GM23338 (cell line): Measurements from ENCODE around the gene MRO.
A peak's percentile ranks its signal among the peaks of the same experiment; 100 is the strongest.

Source experiments
- CREB1 ChIP-seq: fragments of 250-450 bp; sonication (Bioruptor Pico); IDR thresholded peaks from 2 replicates; pipeline ENCODE4 v1.5.0; 2020; ENCODE audit warnings: low read depth, mild to moderate bottlenecking, moderate library complexity
- EZH2 ChIP-seq: fragments of 200-600 bp; sonication (generic); IDR thresholded peaks from one replicate; pipeline ENCODE4 v1.8.0; 2017; ENCODE audit warnings: antibody characterized with exemption, mild to moderate bottlenecking, low read depth; ENCODE audit not compliant: unreplicated experiment
- EZH2phosphoT487 ChIP-seq: fragments of 200-600 bp; sonication (generic); IDR thresholded peaks from one replicate; pipeline ENCODE4 v1.8.1; 2018; ENCODE audit warnings: antibody characterized with exemption; ENCODE audit not compliant: unreplicated experiment
- NANOG ChIP-seq: IDR thresholded peaks from 2 replicates; pipeline ENCODE4 v1.6.1; 2016; ENCODE audit warnings: antibody characterized with exemption, borderline replicate concordance
- POLR2AphosphoS5 ChIP-seq: IDR thresholded peaks from 2 replicates; pipeline ENCODE4 v1.6.1; 2016; ENCODE audit warnings: antibody characterized with exemption, low read depth
- STAT1 ChIP-seq: IDR thresholded peaks from one replicate; pipeline ENCODE4 v1.6.1; 2016; ENCODE audit warnings: antibody characterized with exemption; ENCODE audit not compliant: unreplicated experiment
- ZNF114 ChIP-seq: fragments of 250-450 bp; sonication (Bioruptor Pico); IDR thresholded peaks from 2 replicates; pipeline ENCODE4 v1.5.0; 2020; ENCODE audit warnings: mild to moderate bottlenecking, moderate library complexity
- ZNF331 ChIP-seq: fragments of 250-450 bp; sonication (Bioruptor Pico); IDR thresholded peaks from 2 replicates; pipeline ENCODE4 v1.5.0; 2020; ENCODE audit warnings: low read depth, mild to moderate bottlenecking, moderate library complexity
- TF ChIP-seq, protein P1 (sequence below), 2 experiments: fragments of 200-600 bp in 1 of 2; sonication (generic) in 1 of 2; conservative IDR thresholded peaks; 2 replicates each; pipeline versions ENCODE4 v1.5.1 to v1.6.1; 2016 to 2017; ENCODE audit warnings: antibody characterized with exemption in 2 of 2, low read depth in 2 of 2, mild to moderate bottlenecking in 2 of 2, moderate library complexity in 1 of 2
- TF ChIP-seq, protein P2 (sequence below): IDR thresholded peaks from one replicate; pipeline ENCODE4 v1.6.1; 2018; ENCODE audit warnings: antibody characterized with exemption; ENCODE audit not compliant: unreplicated experiment
- TF ChIP-seq, protein P3 (sequence below): IDR thresholded peaks from 2 replicates; pipeline ENCODE4 v1.6.1; 2016; ENCODE audit warnings: antibody characterized with exemption

GRCh38 chr18:50819027-50819727, 639 bp downstream of the MRO start:
- no peak for TF ChIP-seq EZH2
- TF ChIP-seq, protein P1, sequence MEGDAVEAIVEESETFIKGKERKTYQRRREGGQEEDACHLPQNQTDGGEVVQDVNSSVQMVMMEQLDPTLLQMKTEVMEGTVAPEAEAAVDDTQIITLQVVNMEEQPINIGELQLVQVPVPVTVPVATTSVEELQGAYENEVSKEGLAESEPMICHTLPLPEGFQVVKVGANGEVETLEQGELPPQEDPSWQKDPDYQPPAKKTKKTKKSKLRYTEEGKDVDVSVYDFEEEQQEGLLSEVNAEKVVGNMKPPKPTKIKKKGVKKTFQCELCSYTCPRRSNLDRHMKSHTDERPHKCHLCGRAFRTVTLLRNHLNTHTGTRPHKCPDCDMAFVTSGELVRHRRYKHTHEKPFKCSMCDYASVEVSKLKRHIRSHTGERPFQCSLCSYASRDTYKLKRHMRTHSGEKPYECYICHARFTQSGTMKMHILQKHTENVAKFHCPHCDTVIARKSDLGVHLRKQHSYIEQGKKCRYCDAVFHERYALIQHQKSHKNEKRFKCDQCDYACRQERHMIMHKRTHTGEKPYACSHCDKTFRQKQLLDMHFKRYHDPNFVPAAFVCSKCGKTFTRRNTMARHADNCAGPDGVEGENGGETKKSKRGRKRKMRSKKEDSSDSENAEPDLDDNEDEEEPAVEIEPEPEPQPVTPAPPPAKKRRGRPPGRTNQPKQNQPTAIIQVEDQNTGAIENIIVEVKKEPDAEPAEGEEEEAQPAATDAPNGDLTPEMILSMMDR (conservative IDR thresholded peaks at IDR 0.05; ENCODE audit: low read depth in 2 of 2): peak; percentile 34 to 40; a peak in 3 of 4 replicates
- TF ChIP-seq, protein P2, sequence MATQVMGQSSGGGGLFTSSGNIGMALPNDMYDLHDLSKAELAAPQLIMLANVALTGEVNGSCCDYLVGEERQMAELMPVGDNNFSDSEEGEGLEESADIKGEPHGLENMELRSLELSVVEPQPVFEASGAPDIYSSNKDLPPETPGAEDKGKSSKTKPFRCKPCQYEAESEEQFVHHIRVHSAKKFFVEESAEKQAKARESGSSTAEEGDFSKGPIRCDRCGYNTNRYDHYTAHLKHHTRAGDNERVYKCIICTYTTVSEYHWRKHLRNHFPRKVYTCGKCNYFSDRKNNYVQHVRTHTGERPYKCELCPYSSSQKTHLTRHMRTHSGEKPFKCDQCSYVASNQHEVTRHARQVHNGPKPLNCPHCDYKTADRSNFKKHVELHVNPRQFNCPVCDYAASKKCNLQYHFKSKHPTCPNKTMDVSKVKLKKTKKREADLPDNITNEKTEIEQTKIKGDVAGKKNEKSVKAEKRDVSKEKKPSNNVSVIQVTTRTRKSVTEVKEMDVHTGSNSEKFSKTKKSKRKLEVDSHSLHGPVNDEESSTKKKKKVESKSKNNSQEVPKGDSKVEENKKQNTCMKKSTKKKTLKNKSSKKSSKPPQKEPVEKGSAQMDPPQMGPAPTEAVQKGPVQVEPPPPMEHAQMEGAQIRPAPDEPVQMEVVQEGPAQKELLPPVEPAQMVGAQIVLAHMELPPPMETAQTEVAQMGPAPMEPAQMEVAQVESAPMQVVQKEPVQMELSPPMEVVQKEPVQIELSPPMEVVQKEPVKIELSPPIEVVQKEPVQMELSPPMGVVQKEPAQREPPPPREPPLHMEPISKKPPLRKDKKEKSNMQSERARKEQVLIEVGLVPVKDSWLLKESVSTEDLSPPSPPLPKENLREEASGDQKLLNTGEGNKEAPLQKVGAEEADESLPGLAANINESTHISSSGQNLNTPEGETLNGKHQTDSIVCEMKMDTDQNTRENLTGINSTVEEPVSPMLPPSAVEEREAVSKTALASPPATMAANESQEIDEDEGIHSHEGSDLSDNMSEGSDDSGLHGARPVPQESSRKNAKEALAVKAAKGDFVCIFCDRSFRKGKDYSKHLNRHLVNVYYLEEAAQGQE: no peak
- TF ChIP-seq CREB1: no peak
- no peak for TF ChIP-seq NANOG
- no peak for TF ChIP-seq POLR2AphosphoS5
- TF ChIP-seq, protein P3, sequence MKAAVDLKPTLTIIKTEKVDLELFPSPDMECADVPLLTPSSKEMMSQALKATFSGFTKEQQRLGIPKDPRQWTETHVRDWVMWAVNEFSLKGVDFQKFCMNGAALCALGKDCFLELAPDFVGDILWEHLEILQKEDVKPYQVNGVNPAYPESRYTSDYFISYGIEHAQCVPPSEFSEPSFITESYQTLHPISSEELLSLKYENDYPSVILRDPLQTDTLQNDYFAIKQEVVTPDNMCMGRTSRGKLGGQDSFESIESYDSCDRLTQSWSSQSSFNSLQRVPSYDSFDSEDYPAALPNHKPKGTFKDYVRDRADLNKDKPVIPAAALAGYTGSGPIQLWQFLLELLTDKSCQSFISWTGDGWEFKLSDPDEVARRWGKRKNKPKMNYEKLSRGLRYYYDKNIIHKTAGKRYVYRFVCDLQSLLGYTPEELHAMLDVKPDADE: no peak
- no peak for TF ChIP-seq ZNF114 (CRISPR knock-in tag)
- TF ChIP-seq EZH2phosphoT487: no peak
- no peak for TF ChIP-seq ZNF331 (CRISPR knock-in tag)
- no peak for TF ChIP-seq STAT1
